GM12891 (cell line): ENCODE results near the gene ST3GAL3.
A peak's percentile ranks its signal among the peaks of the same experiment; 100 is the strongest.

Experiments used
- DNase-seq: peaks from one replicate; pipeline ENCODE4 v3.0.0; 2011; ENCODE audit warnings: low spot score; ENCODE audit not compliant: insufficient read length
- FAIRE-seq: peaks from 2 replicates; lab custom pipeline; 2011; peaks lifted over from hg19 to GRCh38; lab: Jason Lieb, UNC
- PAX5 ChIP-seq: IDR thresholded peaks from 2 replicates; pipeline ENCODE4 v1.6.1; 2011; ENCODE audit warnings: low read length, moderate library complexity, mild to moderate bottlenecking; ENCODE audit not compliant: insufficient read depth, severe bottlenecking
- POLR2A ChIP-seq: IDR thresholded peaks from 2 replicates; pipeline ENCODE4 v1.6.1; 2011; ENCODE audit warnings: low read depth, low read length, control low read depth
- POLR2AphosphoS5 ChIP-seq: IDR thresholded peaks from 2 replicates; pipeline ENCODE4 v1.6.1; 2011; ENCODE audit warnings: low read depth, low read length, control low read depth
- POU2F2 ChIP-seq: IDR thresholded peaks from 2 replicates; pipeline ENCODE4 v1.6.1; 2011; ENCODE audit warnings: low read depth, mild to moderate bottlenecking, control low read depth, low read length, moderate library complexity
- SPI1 ChIP-seq: IDR thresholded peaks from 2 replicates; pipeline ENCODE4 v1.6.1; 2011; ENCODE audit warnings: low read depth, low read length, control low read depth
- TAF1 ChIP-seq: IDR thresholded peaks from 2 replicates; pipeline ENCODE4 v1.6.1; 2011; ENCODE audit warnings: low read depth, low read length, control low read depth

Gene ST3GAL3

GRCh38 chr1:43806183-43806582 lies 98.8 kb downstream of the ST3GAL3 start:
- TF ChIP-seq PAX5, result no peak
- no peak for TF ChIP-seq SPI1
- TF ChIP-seq TAF1, result no peak
- no peak for TF ChIP-seq POLR2AphosphoS5
- no peak for TF ChIP-seq POU2F2
- TF ChIP-seq POLR2A, result no peak
- FAIRE-seq (no peak), DNase-seq (no peak)

- no peak for TF ChIP-seq TAF1
- TF ChIP-seq PAX5, result no peak
- TF ChIP-seq POU2F2, result no peak
- no peak for TF ChIP-seq POLR2A
- no peak for TF ChIP-seq POLR2AphosphoS5
- TF ChIP-seq SPI1, result no peak
- DNase-seq, result no peak
- FAIRE-seq, result no peak
These were observed 101.8 kb downstream of the ST3GAL3 start for GRCh38 chr1:43809097-43809673.

GRCh38 chr1:43812579-43812978 lies 105.2 kb downstream of the ST3GAL3 start:
- no peak for DNase-seq
- no peak for TF ChIP-seq SPI1
- TF ChIP-seq POLR2AphosphoS5, result no peak
- TF ChIP-seq PAX5, result no peak
- TF ChIP-seq POU2F2, result no peak
- TF ChIP-seq TAF1, result no peak
- TF ChIP-seq POLR2A, result no peak
- FAIRE-seq, result no peak

GRCh38 chr1:43814401-43814800 lies 107.1 kb downstream of the ST3GAL3 start:
- FAIRE-seq (no peak), DNase-seq (no peak)
- TF ChIP-seq POLR2AphosphoS5 (no peak), PAX5 (no peak), POLR2A (no peak), POU2F2 (no peak), SPI1 (no peak), TAF1 (no peak)

- DNase-seq, result no peak
- no peak for FAIRE-seq
- TF ChIP-seq POLR2A (no peak), PAX5 (no peak), TAF1 (no peak), POLR2AphosphoS5 (no peak), POU2F2 (no peak), SPI1 (no peak)
These were observed 110.1 kb downstream of the ST3GAL3 start for GRCh38 chr1:43817304-43817939.

- DNase-seq (no peak), FAIRE-seq (no peak)
- TF ChIP-seq TAF1 (no peak), POU2F2 (no peak), POLR2A (no peak), PAX5 (no peak)
These were observed 111.4 kb downstream of the ST3GAL3 start for GRCh38 chr1:43818691-43819090.

GRCh38 chr1:43819357-43819756 lies 112.0 kb downstream of the ST3GAL3 start:
- TF ChIP-seq POU2F2 (no peak), POLR2AphosphoS5 (no peak), TAF1 (no peak), PAX5 (no peak), POLR2A (no peak), SPI1 (no peak)
- DNase-seq (no peak), FAIRE-seq (no peak)

- DNase-seq, result no peak
These were observed 114.1 kb downstream of the ST3GAL3 start for GRCh38 chr1:43821471-43821870.

GRCh38 chr1:43822040-43822690 lies 114.8 kb downstream of the ST3GAL3 start:
- FAIRE-seq (no peak), DNase-seq (no peak)
- no peak for TF ChIP-seq SPI1
- TF ChIP-seq POLR2A, result no peak
- TF ChIP-seq POU2F2, result no peak
- no peak for TF ChIP-seq PAX5
- no peak for TF ChIP-seq POLR2AphosphoS5
- no peak for TF ChIP-seq TAF1

More at GRCh38 chr1:43821471-43821870, 114.1 kb downstream of the ST3GAL3 start:
- peak; percentile 31 for FAIRE-seq
- TF ChIP-seq PAX5 (no peak), POU2F2 (no peak), TAF1 (no peak), POLR2A (no peak), POLR2AphosphoS5 (no peak), SPI1 (no peak)

- DNase-seq (no peak), FAIRE-seq (no peak)
- TF ChIP-seq PAX5 (no peak), POLR2A (no peak), POU2F2 (no peak), POLR2AphosphoS5 (no peak), SPI1 (no peak), TAF1 (no peak)
These were observed 117.5 kb downstream of the ST3GAL3 start for GRCh38 chr1:43824795-43825194.

GRCh38 chr1:43828574-43828973 lies 121.2 kb downstream of the ST3GAL3 start:
- TF ChIP-seq POLR2A, result no peak
- no peak for TF ChIP-seq POLR2AphosphoS5
- TF ChIP-seq TAF1, result no peak
- TF ChIP-seq SPI1, result no peak
- TF ChIP-seq PAX5, result no peak
- TF ChIP-seq POU2F2, result no peak
- DNase-seq (no peak), FAIRE-seq (peak; percentile 50)
